ENCODE measurements around the gene TNFRSF14. TPM values are rescaled to one million over a fixed set of nuclear protein-coding genes. Genes with fewer than 3 reads are reported as not detected.

Gene TNFRSF14
- total RNA-seq, 1 donor from 2014 or later: 141 TPM

DNA sequence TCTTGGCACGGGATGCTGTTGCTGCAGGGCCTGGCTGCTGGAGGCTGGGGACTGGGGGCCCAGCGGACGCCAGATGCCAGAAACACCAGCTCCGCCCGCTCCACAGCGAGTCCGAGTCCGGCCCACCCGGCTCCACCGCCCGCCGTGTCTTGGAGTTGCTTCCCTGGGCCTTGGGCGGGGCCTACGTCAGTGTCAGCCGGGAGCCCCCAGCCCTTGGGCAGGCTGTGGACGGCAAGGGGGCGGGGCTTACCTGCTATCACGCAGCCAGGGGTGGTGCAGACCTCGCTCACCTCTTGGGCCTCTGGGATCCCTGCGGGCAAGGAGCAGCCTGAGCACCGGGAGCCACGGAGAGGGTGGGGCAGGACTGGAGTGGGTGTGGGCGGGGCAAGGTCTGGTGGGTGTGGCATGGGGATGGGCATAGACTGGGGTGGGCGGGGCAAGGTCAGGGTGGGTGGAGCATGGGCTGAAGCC lies 54.9 kb downstream of the TNFRSF14 start:
- H3K27me3 ChIP-seq: no peaks in the 10 kb centered on the region
- H3K27ac ChIP-seq: no peak overlapping the region
- TF ChIP-seq, protein P1, sequence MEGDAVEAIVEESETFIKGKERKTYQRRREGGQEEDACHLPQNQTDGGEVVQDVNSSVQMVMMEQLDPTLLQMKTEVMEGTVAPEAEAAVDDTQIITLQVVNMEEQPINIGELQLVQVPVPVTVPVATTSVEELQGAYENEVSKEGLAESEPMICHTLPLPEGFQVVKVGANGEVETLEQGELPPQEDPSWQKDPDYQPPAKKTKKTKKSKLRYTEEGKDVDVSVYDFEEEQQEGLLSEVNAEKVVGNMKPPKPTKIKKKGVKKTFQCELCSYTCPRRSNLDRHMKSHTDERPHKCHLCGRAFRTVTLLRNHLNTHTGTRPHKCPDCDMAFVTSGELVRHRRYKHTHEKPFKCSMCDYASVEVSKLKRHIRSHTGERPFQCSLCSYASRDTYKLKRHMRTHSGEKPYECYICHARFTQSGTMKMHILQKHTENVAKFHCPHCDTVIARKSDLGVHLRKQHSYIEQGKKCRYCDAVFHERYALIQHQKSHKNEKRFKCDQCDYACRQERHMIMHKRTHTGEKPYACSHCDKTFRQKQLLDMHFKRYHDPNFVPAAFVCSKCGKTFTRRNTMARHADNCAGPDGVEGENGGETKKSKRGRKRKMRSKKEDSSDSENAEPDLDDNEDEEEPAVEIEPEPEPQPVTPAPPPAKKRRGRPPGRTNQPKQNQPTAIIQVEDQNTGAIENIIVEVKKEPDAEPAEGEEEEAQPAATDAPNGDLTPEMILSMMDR (IDR thresholded peaks at IDR 0.05): no peak
- H3K36me3 ChIP-seq: no peaks in the 10 kb centered on the region
- intact Hi-C loops (cut with DNase I): no loop called here
- H3K4me1 ChIP-seq: no peaks in the 10 kb centered on the region
- peaks cover 0 to 16% of the 10 kb centered on the region in 2 donors for H3K9me3 ChIP-seq
- H3K4me3 ChIP-seq: no peak overlapping the region
- peak in 1 of 2 donors; percentile 62 for DNase-seq (ENCODE audit: low spot score in 2 of 2)

DNA sequence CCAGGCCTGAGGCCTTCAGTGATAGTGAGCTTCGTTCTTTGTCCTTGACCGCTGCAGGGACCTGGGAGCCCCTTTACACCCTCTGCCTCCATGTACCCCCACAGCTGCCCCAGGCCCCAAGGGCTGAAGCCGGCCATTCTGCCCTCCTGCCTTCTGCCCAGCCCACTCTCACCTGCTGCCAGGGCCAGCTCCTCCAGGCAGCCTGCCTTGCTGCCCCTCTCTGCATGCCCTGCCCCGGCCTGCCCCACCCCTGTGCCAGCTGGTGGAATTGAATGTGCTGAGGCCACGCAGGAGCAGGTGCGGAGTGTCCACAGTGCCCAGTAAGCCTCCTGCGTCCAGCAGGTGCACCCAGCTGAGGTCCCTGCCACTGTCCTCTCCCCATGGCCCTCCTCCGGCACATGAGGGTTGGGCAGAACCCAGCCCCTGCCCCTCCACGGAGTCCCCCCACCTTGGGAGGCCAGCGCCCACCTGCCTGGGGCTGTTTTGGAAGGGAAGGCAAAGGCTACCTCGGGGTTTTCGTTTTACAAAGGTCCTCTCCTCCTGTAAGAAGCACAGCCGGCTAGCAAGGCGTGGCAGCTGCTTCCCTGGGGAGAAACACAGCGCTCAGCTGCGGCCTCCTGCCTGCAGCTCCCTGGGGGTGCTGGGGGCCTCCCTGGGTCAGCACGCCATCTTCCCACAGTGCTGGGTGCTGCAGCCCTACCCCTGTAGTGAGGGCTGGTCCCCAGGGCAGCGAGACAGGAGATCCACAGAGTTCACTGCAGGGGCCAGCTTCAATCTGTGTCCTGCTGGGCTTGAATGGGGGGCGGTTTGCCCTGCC lies 55.7 kb downstream of the TNFRSF14 start:
- H3K9me3 ChIP-seq: peaks cover 0 to 20% of the 10 kb centered on the region in 2 donors
- H3K4me1 ChIP-seq: no peaks in the 10 kb centered on the region
- H3K4me3 ChIP-seq: no peak overlapping the region
- H3K27me3 ChIP-seq: no peaks in the 10 kb centered on the region
- peak in 1 of 2 donors; percentile 60 for DNase-seq (ENCODE audit: low spot score in 2 of 2)
- H3K36me3 ChIP-seq: no peaks in the 10 kb centered on the region
- intact Hi-C loops (cut with DNase I): no loop called here
- no peak overlapping the region for H3K27ac ChIP-seq
- TF ChIP-seq, protein P1 (IDR thresholded peaks at IDR 0.05): no peak

DNA sequence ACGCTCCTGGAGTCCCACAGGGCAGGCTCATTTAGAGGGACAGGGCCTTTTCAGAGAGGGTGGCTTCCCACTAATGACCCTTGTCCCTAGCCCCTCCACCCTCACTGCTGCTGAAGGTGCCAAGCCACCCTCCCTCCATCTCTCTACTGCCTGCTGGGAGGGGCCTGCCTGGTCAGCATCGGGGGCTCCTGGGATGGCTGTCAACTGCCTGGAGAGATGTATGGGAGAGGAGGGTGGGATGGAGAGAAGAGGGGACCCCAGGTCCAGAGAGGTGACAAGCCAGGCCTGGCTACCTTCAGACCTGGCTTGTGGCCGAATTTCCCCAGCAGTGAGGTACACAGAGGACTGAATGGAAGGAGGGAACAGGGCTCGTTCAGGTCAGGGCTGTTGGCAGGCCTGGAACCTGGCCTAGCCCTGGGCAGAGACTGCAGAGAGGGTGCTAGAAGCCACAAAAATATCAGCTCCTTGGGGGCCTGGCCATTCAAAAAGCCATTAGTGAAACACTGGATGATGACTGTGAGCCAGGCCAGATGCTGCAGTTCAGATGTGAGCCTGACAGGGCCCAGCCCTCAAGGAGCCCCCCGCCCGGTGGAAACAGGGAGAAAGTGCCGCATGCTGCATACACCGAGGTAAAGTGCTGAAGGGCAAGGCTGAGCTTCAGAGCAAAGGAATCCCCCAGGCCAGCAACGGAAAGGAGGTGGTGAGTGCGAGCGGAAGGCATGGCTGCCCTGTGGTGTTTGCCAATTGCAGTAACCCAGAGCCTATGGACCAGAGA lies 56.6 kb downstream of the TNFRSF14 start:
- intact Hi-C loops (cut with DNase I): no loop called here
- no peaks in the 10 kb centered on the region for H3K36me3 ChIP-seq
- H3K4me1 ChIP-seq: no peaks in the 10 kb centered on the region
- H3K4me3 ChIP-seq: no peak overlapping the region
- DNase-seq (ENCODE audit: low spot score in 2 of 2): peak in 1 of 2 donors; percentile 30
- no peaks in the 10 kb centered on the region for H3K27me3 ChIP-seq
- TF ChIP-seq, protein P1 (IDR thresholded peaks at IDR 0.05): no peak
- peaks cover 0 to 20% of the 10 kb centered on the region in 2 donors for H3K9me3 ChIP-seq
- no peak overlapping the region for H3K27ac ChIP-seq

Other genes starting within 250 kb of the TNFRSF14 start
- gene MORN1, start 164.8 kb upstream of the TNFRSF14 start, total RNA-seq: 18.4 TPM
- 61.3 TPM for gene RER1, start 164.5 kb upstream of the TNFRSF14 start, total RNA-seq
- 26.1 TPM for gene PEX10, start 143.8 kb upstream of the TNFRSF14 start, total RNA-seq
- not detected for gene PLCH2, start 80.1 kb upstream of the TNFRSF14 start, total RNA-seq
- 80.5 TPM for gene PANK4, start 29.8 kb upstream of the TNFRSF14 start, total RNA-seq
- gene HES5, start 26.1 kb upstream of the TNFRSF14 start, total RNA-seq: not detected
- gene PRXL2B, start 30.4 kb downstream of the TNFRSF14 start, total RNA-seq: 20.1 TPM
- gene MMEL1, start 76.6 kb downstream of the TNFRSF14 start, total RNA-seq: not detected
- 0.75 TPM for gene TTC34, start 245.3 kb downstream of the TNFRSF14 start, total RNA-seq

Measured in ascending aorta (tissue), 2 donors.